Central memory CD8-positive, alpha-beta T cell (primary cell): Measurements from ENCODE around the gene CTNNAL1.
"Not testable (repeated sequence)": the region's sequence is repeated elsewhere in the genome, so short reads cannot be mapped to it uniquely, and the experiment has no call there.

Experiments used
- ATAC-seq: fragments of 150-1000 bp; cut with Tn5 transposase; replicated peaks from 2 replicates; pipeline ENCODE4 v1.10.0; 2022; ENCODE audit warnings: mild to moderate bottlenecking, moderate FRiP score, moderate number of reproducible peaks; ENCODE audit not compliant: poor library complexity, severe bottlenecking; ENCODE audit errors: extremely low read depth
- DNase-seq, 2 donors: peaks; one replicate each; pipeline ENCODE4 v3.0.0; 2021; ENCODE audit warnings: low spot score in 2 of 2
- H3K27ac Mint-ChIP-seq: one replicate; pipeline ENCODE4 v1.8.0; 2022; ENCODE audit warnings: low read depth, mild to moderate bottlenecking, moderate library complexity, mixed read lengths
- H3K27me3 Mint-ChIP-seq: one replicate; pipeline ENCODE4 v1.8.0; 2022; ENCODE audit warnings: mixed read lengths
- H3K36me3 Mint-ChIP-seq: one replicate; pipeline ENCODE4 v1.8.0; 2022; ENCODE audit warnings: mild to moderate bottlenecking, moderate library complexity, mixed read lengths; ENCODE audit not compliant: insufficient read depth
- H3K4me1 Mint-ChIP-seq: one replicate; pipeline ENCODE4 v1.8.0; 2022; ENCODE audit warnings: mixed read lengths
- H3K4me3 Mint-ChIP-seq: one replicate; pipeline ENCODE4 v1.8.0; 2022; ENCODE audit warnings: mild to moderate bottlenecking, moderate library complexity, mixed read lengths
- H3K9me3 Mint-ChIP-seq: one replicate; pipeline ENCODE4 v1.8.0; 2022; ENCODE audit warnings: mixed read lengths

CTNNAL1 gene

DNA sequence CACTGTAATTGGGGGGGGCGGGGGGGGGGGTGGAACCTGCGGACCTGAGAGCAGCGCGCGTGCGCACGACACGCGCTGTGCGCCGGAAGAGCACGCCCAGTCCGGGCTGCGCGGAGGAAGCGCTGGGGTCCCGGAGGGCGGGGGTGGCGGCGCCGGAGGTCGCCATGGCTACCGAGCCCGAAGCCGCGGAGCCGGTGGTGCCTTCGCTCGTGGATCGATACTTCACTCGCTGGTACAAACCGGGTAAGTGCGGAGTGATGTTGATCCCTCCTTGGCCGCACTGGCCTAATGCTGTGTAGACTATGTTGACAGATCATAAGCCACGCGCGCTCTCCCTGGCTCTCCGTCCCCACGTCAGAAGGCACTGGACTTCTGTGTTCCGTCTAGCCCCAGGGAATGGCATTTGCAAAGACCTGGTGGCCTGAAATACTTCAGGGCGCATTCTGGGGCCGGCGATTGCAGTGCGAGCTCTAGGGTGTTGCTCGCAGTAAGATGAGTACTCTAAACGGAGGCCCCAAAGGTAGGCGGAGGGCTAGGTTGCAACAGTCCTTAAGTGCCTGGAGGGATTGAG is 78.9 kb downstream of the CTNNAL1 start, which contains the start of gene ABITRAM:
TSS of gene ABITRAM (plus strand) at position 78 of the 571 bp plus-strand sequence. CDS start at position 165, 87 bp downstream.
- Mint-ChIP-seq H3K4me1 (peaks cover 26% of the 10 kb centered on the region), H3K9me3 (no peaks in the 10 kb centered on the region), H3K27me3 (no peaks in the 10 kb centered on the region), H3K27ac (peak within 1 kb of the TSS; percentile 98), H3K4me3 (peak within 1 kb of the TSS; percentile 97), H3K36me3 (peaks cover 13% of the 10 kb centered on the region)
- peak; percentile 80 for ATAC-seq
- peak in 1 of 2 donors; percentile 15 for DNase-seq

DNA sequence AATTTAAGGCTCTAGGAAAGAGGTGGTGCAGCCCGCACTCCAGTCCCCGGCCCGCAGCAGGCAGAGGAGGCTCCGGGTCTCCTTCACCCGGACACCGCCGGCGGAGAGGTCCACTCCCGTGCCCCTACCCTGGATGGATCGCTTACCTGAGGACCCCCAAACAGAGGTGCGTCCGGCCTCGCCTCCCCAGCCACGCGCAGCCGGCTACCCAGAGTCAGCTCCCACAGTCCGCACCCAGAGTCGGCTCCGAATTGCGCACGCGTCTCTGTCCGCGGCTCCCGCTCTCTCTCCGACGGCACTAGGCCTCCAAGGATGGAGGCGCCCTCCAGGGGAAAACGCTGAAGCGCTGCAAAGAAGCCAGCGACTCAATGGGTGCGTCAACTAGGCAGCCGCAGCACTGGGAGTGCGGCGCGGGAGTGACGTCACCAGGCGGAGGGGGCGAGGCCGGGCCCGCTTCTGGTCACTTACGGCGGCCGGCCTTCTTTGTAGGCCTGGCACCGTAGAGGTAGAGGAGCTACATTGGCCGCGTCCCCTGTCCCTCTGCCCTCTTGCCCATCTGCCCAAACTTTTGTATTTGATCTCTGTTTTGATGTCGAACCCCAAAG is 79.5 kb downstream of the CTNNAL1 start, which contains the start of gene ELP1:
TSS of gene ELP1 (minus strand) at position 407 of the 605 bp plus-strand sequence. CDS start 2,978 bp downstream, outside the sequence.
- peak within 1 kb of the TSS; percentile 98 for H3K27ac Mint-ChIP-seq
- H3K4me1 Mint-ChIP-seq, result peaks cover 26% of the 10 kb centered on the region
- ATAC-seq (peak; percentile 89), DNase-seq (peak; percentile 85 to 89)
- no peaks in the 10 kb centered on the region for H3K9me3 Mint-ChIP-seq
- H3K36me3 Mint-ChIP-seq, result peaks cover 13% of the 10 kb centered on the region
- H3K4me3 Mint-ChIP-seq, result peak within 1 kb of the TSS; percentile 97
- no peaks in the 10 kb centered on the region for H3K27me3 Mint-ChIP-seq

DNA sequence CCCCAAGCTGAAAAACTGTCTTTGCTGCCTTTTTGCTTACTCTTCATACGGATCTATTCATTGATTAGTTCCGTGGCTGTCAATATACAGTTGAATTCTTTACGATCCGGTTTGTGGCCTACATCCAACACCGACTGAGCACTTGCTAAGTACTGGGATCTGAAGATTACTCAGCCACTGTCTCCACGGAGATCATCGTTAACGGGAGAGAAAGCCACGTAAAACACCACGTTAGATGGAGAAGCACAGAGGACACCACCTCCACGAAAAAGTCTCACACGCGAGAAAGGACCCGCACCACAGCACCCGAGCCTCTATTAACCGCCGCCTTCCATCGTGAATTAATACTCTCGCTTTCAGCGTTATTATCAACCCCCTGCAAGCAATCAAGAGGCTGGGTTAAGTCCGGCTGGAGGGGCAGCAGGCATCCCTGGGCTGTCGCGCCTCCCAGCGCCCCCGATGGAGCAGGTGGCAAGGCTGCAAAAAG is 80.0 kb downstream of the CTNNAL1 start:
- Mint-ChIP-seq H3K9me3 (no peaks in the 10 kb centered on the region), H3K27me3 (no peaks in the 10 kb centered on the region), H3K36me3 (peaks cover 16% of the 10 kb centered on the region), H3K27ac (peak overlapping the region; percentile 98), H3K4me1 (peaks cover 26% of the 10 kb centered on the region), H3K4me3 (peak overlapping the region; percentile 97)
- DNase-seq, result no peak
- ATAC-seq, result no peak

DNA sequence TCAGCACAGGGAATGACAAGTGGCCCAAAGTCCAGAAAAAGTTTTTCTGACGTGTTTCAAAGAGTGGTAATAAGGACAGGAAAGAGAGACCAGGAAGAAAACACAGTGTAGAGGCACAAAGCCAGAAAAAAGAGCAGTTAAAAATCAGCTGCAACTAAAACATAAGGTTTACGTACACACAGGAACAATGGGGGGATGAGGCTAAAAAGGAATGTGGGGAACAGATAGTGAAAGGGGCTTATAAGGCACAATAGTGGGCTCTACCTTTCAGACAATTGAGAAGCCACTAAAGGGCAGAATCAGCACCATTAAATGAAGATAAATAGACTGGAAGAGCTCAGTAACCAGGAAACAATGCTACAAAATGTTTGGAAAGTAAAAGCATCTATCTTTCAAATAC is 84.9 kb downstream of the CTNNAL1 start:
- ATAC-seq (no peak), DNase-seq (no peak)
- H3K4me1 Mint-ChIP-seq, result peaks cover 17% of the 10 kb centered on the region
- H3K27me3 Mint-ChIP-seq, result no peaks in the 10 kb centered on the region
- H3K36me3 Mint-ChIP-seq, result peaks cover 42% of the 10 kb centered on the region
- H3K27ac Mint-ChIP-seq, result no peak overlapping the region
- H3K9me3 Mint-ChIP-seq, result no peaks in the 10 kb centered on the region
- H3K4me3 Mint-ChIP-seq, result no peak overlapping the region

DNA sequence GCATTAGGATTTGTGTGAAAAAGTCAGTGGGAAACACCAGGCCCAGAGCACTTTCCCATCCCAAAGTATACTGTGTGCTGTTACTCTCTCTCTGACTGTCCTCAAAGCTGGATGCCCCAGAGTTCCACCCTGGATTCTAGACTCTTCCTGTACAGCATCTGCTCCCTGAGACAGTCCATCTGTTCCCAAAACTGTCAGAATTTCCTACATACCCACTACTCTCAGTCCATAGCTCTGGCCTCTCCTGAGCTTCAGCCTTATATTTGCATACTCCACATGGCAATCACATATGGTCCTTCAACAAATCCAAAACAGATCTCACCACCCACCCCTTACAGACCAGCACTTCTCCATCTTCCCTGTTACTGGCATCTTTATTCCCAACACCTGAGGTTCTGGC is 88.8 kb downstream of the CTNNAL1 start:
- no peak for DNase-seq
- Mint-ChIP-seq H3K9me3 (no peaks in the 10 kb centered on the region), H3K4me1 (peaks cover 8% of the 10 kb centered on the region), H3K27me3 (no peaks in the 10 kb centered on the region), H3K27ac (peak overlapping the region; percentile 47), H3K4me3 (no peak overlapping the region), H3K36me3 (peaks cover 60% of the 10 kb centered on the region)
- ATAC-seq, result no peak

DNA sequence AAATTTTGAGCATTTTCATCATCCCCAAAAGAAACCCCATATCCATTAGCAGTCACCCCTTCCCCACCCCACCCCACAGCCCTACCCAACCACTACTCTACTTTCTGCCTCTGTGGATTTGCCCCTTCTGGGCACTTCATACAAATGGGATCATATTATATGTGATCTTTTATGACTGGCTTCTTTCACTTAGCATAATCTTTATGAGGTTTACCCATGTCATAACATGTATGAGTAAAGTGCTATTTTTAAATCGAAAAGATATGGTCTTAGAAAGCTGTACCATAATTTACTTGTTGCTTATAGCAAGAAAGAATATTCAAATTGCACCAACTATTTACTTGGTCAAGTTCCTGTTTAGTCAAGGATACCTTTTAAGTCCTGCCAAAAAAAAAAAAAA is 92.1 kb downstream of the CTNNAL1 start:
- H3K4me3 Mint-ChIP-seq, result no peak overlapping the region
- H3K4me1 Mint-ChIP-seq, result no peaks in the 10 kb centered on the region
- H3K36me3 Mint-ChIP-seq, result peaks cover 68% of the 10 kb centered on the region
- DNase-seq (no peak), ATAC-seq (no peak)
- no peak overlapping the region for H3K27ac Mint-ChIP-seq
- H3K27me3 Mint-ChIP-seq, result no peaks in the 10 kb centered on the region
- no peaks in the 10 kb centered on the region for H3K9me3 Mint-ChIP-seq

DNA sequence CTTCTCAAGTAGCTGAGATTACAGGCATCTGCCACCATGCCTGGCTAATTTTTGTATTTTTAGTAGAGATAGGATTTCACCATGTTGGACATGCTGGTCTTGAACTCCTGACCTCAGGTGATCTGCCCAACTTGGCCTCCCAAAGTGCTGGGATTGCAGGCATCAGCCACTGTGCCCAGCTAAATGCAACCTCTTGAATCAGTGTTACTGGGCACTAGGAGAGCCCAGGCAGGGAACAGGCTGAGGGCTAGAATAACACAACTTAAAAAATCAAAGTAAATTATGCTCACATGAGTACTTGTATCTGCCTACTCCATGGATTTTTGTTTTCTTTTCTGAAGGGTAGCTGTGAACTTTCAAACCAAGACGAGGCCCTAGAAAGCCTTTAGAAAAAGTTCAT is 92.9 kb downstream of the CTNNAL1 start:
- not testable (repeated sequence) for ATAC-seq

DNA sequence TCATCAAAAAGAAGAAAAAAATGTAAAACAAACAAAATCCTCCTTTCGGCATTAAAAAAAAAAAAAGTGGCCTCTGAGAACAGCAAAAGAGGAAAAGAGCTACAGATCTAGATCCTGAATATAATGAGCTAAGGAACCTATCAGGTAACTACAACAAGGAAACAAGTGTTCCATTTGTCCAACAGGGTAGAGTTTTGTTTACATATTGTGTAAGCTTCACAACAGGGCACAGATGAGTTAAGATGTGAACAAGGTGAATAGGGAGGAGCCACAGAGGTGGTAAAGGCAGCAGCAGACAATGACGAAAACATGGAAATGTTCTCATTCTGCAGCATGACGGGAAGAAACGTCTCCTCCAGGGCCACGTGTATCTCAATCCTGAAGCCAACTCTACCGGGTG is 93.8 kb downstream of the CTNNAL1 start:
- ATAC-seq (no peak), DNase-seq (no peak)
- H3K9me3 Mint-ChIP-seq, result no peaks in the 10 kb centered on the region
- H3K27ac Mint-ChIP-seq, result no peak overlapping the region
- H3K36me3 Mint-ChIP-seq, result peaks cover 63% of the 10 kb centered on the region
- no peaks in the 10 kb centered on the region for H3K4me1 Mint-ChIP-seq
- H3K27me3 Mint-ChIP-seq, result no peaks in the 10 kb centered on the region
- no peak overlapping the region for H3K4me3 Mint-ChIP-seq

More for the DNA sequence above, 92.9 kb downstream of the CTNNAL1 start:
- H3K4me1 Mint-ChIP-seq, H3K4me3 Mint-ChIP-seq, DNase-seq, H3K9me3 Mint-ChIP-seq, H3K27ac Mint-ChIP-seq, H3K27me3 Mint-ChIP-seq: not testable (repeated sequence)
- peaks cover 66% of the 10 kb centered on the region for H3K36me3 Mint-ChIP-seq

DNA sequence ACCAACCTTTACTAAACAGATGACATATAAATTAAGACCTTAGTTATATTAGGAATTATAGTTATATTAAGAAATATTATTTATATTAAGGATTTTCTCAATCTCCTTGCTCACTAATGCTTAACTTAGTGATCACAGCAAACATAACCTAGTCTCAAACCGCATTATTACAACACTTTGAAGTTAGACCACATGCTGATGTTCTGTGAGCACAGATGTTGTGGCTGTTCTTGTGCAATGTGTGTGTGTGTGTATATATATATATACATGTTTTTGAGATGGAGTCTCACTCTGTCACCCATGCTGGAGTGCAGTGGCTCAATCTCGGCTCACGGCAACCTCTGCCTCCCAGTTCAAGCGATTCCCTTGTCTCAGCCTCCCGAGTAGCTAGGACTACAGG is 99.9 kb downstream of the CTNNAL1 start:
- Mint-ChIP-seq H3K36me3 (peaks cover 52% of the 10 kb centered on the region), H3K9me3 (no peaks in the 10 kb centered on the region), H3K27me3 (no peaks in the 10 kb centered on the region), H3K4me3 (no peak overlapping the region), H3K27ac (no peak overlapping the region), H3K4me1 (peaks cover 21% of the 10 kb centered on the region)
- ATAC-seq (no peak), DNase-seq (no peak)

DNA sequence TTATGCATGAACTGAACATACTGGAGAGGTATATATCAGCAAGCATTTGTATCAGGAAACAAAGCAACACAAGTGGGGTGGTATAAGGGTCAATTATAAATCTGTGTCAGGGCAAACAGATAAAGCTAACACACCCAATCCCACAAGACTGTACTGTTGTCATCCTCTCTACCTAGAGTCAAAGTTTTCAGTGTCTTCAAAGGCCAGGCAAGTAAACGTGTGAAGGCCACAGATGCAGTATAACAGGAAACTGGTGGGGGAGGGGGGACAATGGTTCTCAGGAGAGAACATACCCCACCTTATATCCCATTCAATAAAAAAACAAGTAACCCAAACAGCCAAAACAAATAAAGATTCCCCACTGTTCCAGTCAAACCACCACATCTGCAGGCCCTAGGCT is 101.5 kb downstream of the CTNNAL1 start:
- ATAC-seq (peak; percentile 68), DNase-seq (no peak)
- H3K27me3 Mint-ChIP-seq, result no peaks in the 10 kb centered on the region
- no peaks in the 10 kb centered on the region for H3K9me3 Mint-ChIP-seq
- H3K4me1 Mint-ChIP-seq, result peaks cover 21% of the 10 kb centered on the region
- H3K36me3 Mint-ChIP-seq, result peaks cover 43% of the 10 kb centered on the region
- no peak overlapping the region for H3K4me3 Mint-ChIP-seq
- peak overlapping the region; percentile 49 for H3K27ac Mint-ChIP-seq

DNA sequence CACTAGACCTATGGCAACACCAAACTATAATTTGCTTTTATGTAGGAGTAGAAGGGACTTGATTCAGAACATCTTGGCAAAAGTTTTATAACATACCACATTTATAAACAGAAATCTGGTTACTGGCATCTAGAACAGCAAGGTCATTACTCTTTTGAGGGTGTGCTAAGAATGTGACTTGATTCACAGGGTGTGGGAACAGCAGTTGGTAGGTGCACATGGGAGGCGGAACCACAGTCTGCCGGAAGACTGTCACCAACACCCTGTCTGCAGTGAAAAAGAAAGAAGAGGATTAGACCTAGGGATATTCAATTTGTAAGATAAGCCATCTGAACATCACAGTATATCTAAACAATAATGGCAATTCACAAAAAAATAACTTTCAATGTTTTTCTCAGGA is 102.4 kb downstream of the CTNNAL1 start:
- DNase-seq (no peak), ATAC-seq (no peak)
- peak overlapping the region; percentile 30 for H3K27ac Mint-ChIP-seq
- no peak overlapping the region for H3K4me3 Mint-ChIP-seq
- no peaks in the 10 kb centered on the region for H3K27me3 Mint-ChIP-seq
- H3K4me1 Mint-ChIP-seq, result peaks cover 21% of the 10 kb centered on the region
- peaks cover 44% of the 10 kb centered on the region for H3K36me3 Mint-ChIP-seq
- H3K9me3 Mint-ChIP-seq, result no peaks in the 10 kb centered on the region

DNA sequence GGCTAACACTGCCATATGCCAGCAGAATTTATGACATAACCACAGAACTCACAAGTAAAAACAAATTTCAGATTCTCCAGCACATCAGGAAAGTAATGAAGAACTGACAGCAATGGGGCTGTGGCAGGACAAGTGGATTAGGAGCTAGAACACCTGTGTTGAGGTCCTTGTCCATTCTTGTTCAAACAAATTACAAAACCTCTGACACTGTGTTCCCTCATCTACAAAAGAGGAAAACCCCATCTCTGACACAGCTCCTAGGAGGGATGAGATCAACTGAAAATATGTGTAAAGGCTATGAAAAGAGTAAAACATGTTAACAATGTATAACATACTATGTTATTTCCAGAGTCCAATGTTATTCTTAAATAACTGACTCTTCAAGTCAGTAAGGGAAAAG is 102.9 kb downstream of the CTNNAL1 start:
- peak overlapping the region; percentile 30 for H3K27ac Mint-ChIP-seq

DNA sequence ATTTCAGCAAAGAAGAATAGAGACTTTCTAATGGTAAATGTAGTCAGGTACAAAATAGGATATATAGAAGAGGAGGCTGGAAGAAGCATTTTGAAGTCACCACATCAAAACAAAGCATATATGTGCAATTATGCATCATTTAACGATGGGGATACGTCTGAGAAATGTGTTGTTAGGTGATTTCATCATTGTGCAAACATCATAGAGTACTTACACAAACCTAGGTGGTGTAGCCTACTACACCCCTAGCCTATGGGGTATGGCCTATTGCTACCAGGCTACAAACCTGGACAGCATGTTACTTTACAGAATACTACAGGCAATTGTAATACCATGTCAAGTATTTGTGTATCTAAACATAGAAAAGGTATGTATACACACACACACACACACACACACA is 107.8 kb downstream of the CTNNAL1 start:
- Mint-ChIP-seq H3K4me3 (no peak overlapping the region), H3K36me3 (peaks cover 57% of the 10 kb centered on the region), H3K27me3 (no peaks in the 10 kb centered on the region), H3K4me1 (peaks cover 5% of the 10 kb centered on the region), H3K27ac (no peak overlapping the region), H3K9me3 (no peaks in the 10 kb centered on the region)
- DNase-seq (no peak), ATAC-seq (no peak)

More for the DNA sequence above, 102.9 kb downstream of the CTNNAL1 start:
- H3K4me1 Mint-ChIP-seq, result peaks cover 21% of the 10 kb centered on the region
- H3K36me3 Mint-ChIP-seq, result peaks cover 43% of the 10 kb centered on the region
- H3K9me3 Mint-ChIP-seq, result no peaks in the 10 kb centered on the region
- H3K4me3 Mint-ChIP-seq, result no peak overlapping the region
- no peaks in the 10 kb centered on the region for H3K27me3 Mint-ChIP-seq
- ATAC-seq, result no peak
- no peak for DNase-seq
